ENCODE data around the gene ZNF148.

Gene ZNF148

DNA sequence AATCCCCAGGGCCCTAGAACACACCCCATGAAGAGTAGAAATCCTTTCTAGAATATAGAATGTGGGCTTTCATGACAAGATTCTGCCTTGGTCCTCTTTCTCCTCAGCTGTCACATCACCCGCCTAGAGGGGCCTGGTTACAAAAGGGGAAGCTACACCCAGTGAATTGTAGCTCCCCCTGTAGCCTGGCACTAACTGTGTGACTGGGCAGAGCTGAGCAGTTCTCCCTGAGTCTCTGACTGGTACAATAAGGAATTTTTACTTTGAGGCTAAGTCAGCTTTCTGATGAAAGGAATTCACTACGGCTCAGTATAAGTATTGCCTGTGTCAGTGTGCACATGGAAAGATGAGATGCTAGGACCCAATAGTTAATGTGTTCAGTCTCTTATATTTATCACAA, 28.7 kb upstream of the ZNF148 start:
- Histone ChIP-seq H3K9ac (ENCODE audit: low read length) (no peak overlapping the region), H3K4me1 (ENCODE audit: low read length) (no peaks in the 10 kb centered on the region), H3F3A (ENCODE audit: insufficient read depth, low read length) (no peaks in the 10 kb centered on the region), H2AFZ (ENCODE audit: low read length) (no peak overlapping the region), H3K4me2 (ENCODE audit: low read depth, low read length) (no peak overlapping the region), H3K27me3 (replicated peaks; ENCODE audit: insufficient read depth, low read length) (no peaks in the 10 kb centered on the region), H4K20me1 (ENCODE audit: insufficient read depth, low read length) (no peaks in the 10 kb centered on the region), H3K27ac (ENCODE audit: low read length) (no peak overlapping the region), H3K79me2 (ENCODE audit: low read length) (no peaks in the 10 kb centered on the region), H3K9me2 (replicated peaks; ENCODE audit: insufficient read depth, low read length) (no peaks in the 10 kb centered on the region), H3K36me3 (replicated peaks; ENCODE audit: insufficient read depth, low read length) (no peaks in the 10 kb centered on the region), H3K4me3 (ENCODE audit: low read length) (no peak overlapping the region), H3K9me3 (replicated peaks; ENCODE audit: insufficient read depth, low read length) (no peaks in the 10 kb centered on the region)
- TF ChIP-seq CTCF (IDR thresholded peaks at IDR 0.05; ENCODE audit: low read length) (no peak), EZH2phosphoT487 (IDR thresholded peaks at IDR 0.05; ENCODE audit: low read length) (no peak), EZH2 (optimal IDR thresholded peaks at IDR 0.05; ENCODE audit: low read depth, low read length) (no peak)
- DNase-seq: no peak

DNA sequence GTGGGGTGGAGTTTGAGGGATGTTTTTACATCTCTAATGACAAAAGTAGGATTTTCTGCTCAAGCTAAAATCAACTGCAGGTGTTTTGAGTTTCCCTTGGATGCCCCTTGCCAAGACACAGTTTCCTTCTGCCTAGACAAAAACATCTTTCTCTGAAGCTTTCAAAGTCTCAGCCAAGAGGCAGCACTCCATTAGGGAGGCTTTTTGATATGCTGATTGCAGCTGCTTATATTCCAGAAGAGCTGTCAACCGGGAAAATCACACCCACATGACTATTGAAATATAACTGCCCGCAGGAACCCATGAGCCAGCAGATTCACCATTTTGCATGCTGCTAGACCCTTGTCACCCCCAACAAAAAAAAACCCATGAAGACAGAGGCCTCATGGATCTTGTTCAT, 27.5 kb upstream of the ZNF148 start:
- H3F3A ChIP-seq (ENCODE audit: insufficient read depth, low read length): no peaks in the 10 kb centered on the region
- H3K79me2 ChIP-seq (ENCODE audit: low read length): no peaks in the 10 kb centered on the region
- no peaks in the 10 kb centered on the region for H3K36me3 ChIP-seq (replicated peaks; ENCODE audit: insufficient read depth, low read length)
- no peaks in the 10 kb centered on the region for H3K9me2 ChIP-seq (replicated peaks; ENCODE audit: insufficient read depth, low read length)
- DNase-seq: no peak
- no peaks in the 10 kb centered on the region for H3K27me3 ChIP-seq (replicated peaks; ENCODE audit: insufficient read depth, low read length)
- TF ChIP-seq CTCF (IDR thresholded peaks at IDR 0.05; ENCODE audit: low read length) (no peak), EZH2phosphoT487 (IDR thresholded peaks at IDR 0.05; ENCODE audit: low read length) (no peak), EZH2 (optimal IDR thresholded peaks at IDR 0.05; ENCODE audit: low read depth, low read length) (no peak)
- no peaks in the 10 kb centered on the region for H3K9me3 ChIP-seq (replicated peaks; ENCODE audit: insufficient read depth, low read length)
- H3K27ac ChIP-seq (ENCODE audit: low read length): no peak overlapping the region
- no peaks in the 10 kb centered on the region for H4K20me1 ChIP-seq (ENCODE audit: insufficient read depth, low read length)
- H3K9ac ChIP-seq (ENCODE audit: low read length): no peak overlapping the region
- H2AFZ ChIP-seq (ENCODE audit: low read length): no peak overlapping the region
- H3K4me3 ChIP-seq (ENCODE audit: low read length): no peak overlapping the region
- no peaks in the 10 kb centered on the region for H3K4me1 ChIP-seq (ENCODE audit: low read length)
- H3K4me2 ChIP-seq (ENCODE audit: low read depth, low read length): no peak overlapping the region

DNA sequence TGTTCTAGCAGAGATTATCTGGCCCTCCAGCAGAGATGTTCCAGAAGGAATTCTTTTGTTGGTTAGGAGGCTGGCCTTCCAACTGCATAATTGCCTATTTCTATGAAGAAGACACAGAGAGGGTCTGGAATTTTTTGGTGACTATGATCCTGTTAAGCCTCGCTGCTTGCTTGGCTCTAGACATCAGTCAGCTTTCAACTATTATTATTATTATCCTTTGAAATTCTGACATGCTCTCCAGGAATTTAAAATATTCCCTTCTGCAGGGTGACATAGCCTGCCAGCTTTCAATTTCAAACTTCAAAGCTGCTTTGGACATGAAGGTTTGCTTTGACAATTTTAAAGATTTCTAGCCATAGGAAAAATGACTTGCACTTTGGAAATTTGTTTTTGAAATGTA, 26.3 kb upstream of the ZNF148 start:
- H2AFZ ChIP-seq (ENCODE audit: low read length): no peak overlapping the region
- H3K4me2 ChIP-seq (ENCODE audit: low read depth, low read length): no peak overlapping the region

More for the DNA sequence above, 26.3 kb upstream of the ZNF148 start:
- H3K79me2 ChIP-seq (ENCODE audit: low read length): no peaks in the 10 kb centered on the region
- H3F3A ChIP-seq (ENCODE audit: insufficient read depth, low read length): no peaks in the 10 kb centered on the region
- no peak overlapping the region for H3K27ac ChIP-seq (ENCODE audit: low read length)
- H3K9me2 ChIP-seq (replicated peaks; ENCODE audit: insufficient read depth, low read length): no peaks in the 10 kb centered on the region
- H3K27me3 ChIP-seq (replicated peaks; ENCODE audit: insufficient read depth, low read length): no peaks in the 10 kb centered on the region
- no peaks in the 10 kb centered on the region for H3K4me1 ChIP-seq (ENCODE audit: low read length)
- no peak for DNase-seq
- H4K20me1 ChIP-seq (ENCODE audit: insufficient read depth, low read length): no peaks in the 10 kb centered on the region
- H3K9me3 ChIP-seq (replicated peaks; ENCODE audit: insufficient read depth, low read length): no peaks in the 10 kb centered on the region
- no peak for TF ChIP-seq EZH2 (optimal IDR thresholded peaks at IDR 0.05; ENCODE audit: low read depth, low read length)
- no peak for TF ChIP-seq CTCF (IDR thresholded peaks at IDR 0.05; ENCODE audit: low read length)
- no peak for TF ChIP-seq EZH2phosphoT487 (IDR thresholded peaks at IDR 0.05; ENCODE audit: low read length)
- no peak overlapping the region for H3K9ac ChIP-seq (ENCODE audit: low read length)
- H3K4me3 ChIP-seq (ENCODE audit: low read length): no peak overlapping the region
- no peaks in the 10 kb centered on the region for H3K36me3 ChIP-seq (replicated peaks; ENCODE audit: insufficient read depth, low read length)
